Activated CD8-positive, alpha-beta memory T cell treated with anti-CD3 and anti-CD28 coated beads for 4 hours (primary cell): ENCODE results near the gene TTC38.

Source experiments
- DNase-seq, 2 donors: peaks; one replicate each; pipeline ENCODE4 v3.0.0-alpha.2; 2020; ENCODE audit warnings: low read depth in 2 of 2

The TTC38 gene

DNA sequence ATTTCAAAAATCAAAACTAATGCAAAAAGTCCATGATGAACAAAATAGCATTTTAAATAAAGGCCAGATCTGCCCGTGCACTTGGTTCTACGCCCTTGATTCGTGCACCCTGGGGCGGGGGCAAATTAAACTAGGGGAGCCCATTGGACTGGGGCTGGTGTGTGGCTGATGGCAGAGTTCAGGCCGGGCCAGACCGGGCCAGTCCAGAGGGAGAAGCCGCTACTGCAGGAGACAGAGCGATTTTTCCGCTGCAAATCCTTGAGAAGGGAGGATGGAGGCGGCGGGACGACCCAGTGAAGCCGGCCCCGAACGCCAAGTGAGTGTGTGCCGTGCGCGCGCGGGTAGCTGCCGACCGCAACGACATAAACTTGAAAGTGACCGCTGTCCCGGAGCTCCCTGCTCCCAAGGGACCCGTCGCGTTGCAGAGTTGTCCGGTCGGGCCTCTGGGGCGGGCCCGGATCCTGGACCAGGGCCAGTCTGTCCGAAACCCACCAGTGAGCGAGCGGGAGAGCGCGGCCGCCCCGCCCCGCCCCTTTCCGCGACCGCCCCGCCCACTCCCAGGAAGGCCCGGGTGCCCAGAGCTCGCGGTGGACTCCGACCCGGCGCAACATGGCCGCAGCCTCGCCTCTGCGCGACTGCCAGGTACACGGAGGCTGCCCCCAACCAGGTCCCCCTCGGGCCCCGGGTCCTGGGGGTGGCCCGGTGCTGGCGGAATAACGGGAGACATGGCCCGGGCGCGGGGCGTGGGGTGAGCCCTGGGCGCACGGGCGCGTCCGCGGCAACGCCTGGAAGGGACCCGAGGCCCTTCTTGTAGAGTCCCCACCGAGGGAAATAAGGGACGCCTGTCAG is at the start of gene TTC38:
TSS of gene TTC38 (plus strand) at position 578 of the 849 bp plus-strand sequence. CDS start at position 610, 32 bp downstream.
- DNase-seq: peak in 1 of 2 donors; percentile 30

DNA sequence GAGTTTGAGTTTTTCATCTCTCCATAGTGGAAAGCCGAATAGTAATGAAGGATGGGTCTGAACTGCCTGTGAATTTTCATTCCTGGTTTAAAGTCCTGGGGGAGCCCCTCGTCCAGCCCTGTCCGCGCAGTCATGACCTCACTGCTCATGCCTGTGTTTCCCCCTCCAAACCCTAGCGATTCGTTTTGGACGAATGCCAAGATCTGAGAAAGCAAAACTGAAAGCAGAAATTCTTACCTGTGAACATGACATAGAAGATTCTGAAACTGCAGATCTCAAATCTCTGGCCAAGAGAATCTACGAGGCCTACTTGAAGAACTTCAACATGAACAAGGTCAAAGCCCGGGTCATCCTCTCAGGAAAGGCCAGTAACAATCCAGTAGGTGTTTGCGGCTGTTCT is 48.2 kb upstream of the TTC38 start:
- DNase-seq: no peak

DNA sequence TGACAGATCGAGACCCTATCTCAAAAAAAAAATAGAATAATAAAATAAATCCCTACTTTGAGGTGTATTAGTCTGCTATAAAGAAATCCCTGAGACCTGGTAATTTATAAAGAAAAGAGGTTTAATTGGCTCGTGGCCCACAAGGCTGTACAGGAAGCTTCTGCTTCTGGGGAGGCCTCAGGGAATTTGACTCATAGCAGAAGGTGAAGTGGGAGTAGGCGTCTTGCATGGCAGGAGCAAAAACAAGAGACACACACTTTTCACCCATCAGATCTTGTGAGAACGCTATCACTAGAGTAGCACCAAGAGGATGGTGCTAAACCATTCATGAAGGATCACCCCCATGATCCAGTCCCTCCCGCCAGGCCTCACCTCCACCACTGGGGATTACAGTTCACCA is 46.9 kb upstream of the TTC38 start:
- DNase-seq: no peak

DNA sequence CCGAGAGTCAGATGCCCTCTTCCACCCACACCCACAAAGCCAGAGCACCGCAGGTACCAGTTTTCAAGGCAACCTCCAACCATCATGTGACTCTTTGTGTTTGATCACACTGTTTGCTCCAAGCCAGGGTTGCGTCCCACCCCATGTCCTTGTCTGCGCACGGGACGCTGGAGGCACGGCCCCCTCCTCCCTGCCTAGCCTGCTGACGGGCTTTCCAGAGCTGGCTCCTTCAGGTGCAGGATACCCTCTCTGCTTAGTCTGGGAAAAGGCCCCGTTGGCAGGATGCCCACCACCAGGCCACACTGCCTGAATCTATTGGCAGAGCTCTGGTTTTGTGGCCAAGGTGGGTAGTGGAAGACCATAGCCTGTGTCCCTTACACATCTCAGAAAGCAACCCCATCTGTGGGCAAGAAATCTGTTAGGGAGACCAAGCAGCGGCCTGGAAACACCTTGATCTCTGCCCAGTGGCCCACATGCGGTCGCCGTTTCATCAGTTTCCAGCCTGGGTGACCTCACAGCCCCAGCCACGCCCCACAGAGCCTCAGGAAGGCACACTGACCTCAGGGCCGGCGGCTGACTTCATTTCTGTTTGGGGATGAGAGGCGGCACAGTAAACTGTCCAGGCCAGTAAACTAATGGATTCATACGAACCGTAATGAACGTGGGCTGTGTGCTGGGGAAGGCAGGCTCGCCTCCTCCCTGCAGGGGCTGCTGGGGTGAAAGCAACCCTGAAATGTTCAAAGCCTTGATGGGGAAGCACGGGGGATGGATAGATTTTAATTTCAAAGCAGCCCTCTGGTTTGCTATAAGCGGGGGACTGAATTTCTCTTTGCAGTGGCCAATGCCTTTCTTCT is 43.5 kb upstream of the TTC38 start:
- DNase-seq: no peak

DNA sequence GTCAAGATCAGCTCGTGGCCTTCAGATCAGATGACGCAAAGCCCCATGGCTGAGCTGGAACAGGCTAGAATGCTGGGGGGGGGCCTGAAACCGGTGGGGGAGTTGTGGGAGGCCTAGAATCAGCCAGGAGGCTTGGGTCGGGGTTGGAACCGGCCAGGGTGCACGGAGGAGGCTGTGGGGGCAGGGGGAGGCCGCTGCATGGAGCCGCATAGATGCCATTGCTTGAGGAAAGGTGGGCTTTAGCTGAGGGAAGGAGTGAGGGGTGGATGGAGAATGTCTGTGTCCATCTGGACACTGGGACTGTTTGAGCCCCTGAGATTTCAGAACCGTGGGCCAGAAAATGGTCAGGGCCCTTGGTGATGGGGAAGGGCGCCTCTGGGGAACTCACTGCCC is 42.9 kb upstream of the TTC38 start:
- DNase-seq: no peak

DNA sequence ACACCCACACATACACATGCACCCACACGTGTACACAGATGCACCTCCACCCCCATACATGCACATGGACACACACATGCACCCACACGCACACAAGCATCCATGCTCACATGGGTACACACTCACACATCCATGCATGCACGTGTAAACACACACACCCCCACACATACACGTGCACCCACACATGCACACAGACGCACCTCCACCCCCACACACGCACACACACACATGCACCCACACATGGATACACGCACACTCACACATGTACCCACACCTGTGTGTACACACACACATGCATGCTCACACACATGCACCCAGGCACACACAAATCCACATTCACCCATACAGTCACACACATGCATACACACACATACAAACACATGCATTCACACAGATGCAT is 42.2 kb upstream of the TTC38 start:
- no peak for DNase-seq

DNA sequence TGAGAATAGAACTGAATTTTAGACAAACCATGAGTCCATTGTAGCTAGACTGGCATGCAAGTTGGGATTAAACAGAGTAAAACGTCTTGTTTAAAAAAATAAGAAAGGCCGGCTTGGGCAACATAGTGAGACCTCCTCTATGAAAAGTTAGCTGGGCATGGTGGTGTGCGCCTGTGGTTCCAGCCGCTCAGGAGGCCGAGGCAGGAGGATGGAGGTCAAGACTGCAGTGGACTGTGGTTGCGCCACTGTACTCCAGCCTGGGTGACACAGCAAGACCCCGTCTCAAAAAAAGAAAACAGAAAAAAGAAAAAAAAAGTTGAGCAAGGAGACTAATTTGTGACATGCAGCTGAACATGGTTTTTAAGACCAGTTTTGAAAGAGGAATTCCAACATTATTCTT is 41.2 kb upstream of the TTC38 start:
- DNase-seq: no peak

DNA sequence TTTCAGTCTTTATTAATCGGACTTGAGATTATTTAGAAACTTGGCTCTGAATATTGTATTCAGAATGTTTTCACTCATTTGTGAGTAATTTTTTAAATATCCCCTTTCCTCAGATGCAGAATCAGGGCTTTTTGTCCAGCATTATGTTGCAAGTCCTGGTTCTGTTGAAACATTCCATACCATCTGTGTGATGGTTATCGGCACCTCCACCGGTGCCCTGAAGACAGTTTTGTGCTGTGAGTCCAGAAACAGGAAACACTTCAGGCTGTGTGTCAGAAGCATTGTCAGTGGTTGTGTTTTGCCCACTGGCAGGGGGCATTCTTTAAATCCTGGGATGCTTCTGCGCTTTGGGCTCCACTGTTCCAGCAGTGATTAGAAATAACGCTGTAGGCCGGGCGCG is 38.1 kb upstream of the TTC38 start:
- DNase-seq: no peak

DNA sequence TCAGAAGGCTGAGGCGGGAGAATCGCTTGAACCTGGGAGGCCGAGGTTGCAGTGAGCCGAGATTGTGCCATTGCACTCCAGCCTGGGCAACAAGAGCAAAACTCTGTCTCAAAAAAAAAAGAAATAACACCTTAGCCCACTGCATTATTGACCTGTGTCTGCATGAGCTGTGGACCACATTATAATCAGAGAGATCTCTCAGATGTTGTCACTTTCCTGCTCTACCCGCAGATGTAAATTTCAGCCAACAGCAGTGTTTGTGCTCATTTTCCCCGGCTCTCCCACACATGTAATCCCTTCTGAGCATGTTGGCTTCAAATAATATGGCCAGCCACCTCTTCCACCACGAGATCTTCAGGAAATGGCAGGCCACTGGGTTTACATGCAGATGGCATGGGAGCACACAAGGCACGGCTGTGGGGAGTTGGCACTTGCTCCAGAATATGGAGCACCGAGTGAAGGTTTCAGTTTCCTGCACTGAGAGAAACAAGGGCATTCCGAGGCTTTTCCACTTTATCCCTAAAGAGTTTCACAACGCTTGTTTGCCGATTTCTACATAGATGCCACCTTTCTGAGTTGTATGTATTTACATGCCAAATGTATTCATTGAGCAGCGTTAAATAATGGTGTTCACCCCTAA is 37.4 kb upstream of the TTC38 start:
- DNase-seq: no peak

DNA sequence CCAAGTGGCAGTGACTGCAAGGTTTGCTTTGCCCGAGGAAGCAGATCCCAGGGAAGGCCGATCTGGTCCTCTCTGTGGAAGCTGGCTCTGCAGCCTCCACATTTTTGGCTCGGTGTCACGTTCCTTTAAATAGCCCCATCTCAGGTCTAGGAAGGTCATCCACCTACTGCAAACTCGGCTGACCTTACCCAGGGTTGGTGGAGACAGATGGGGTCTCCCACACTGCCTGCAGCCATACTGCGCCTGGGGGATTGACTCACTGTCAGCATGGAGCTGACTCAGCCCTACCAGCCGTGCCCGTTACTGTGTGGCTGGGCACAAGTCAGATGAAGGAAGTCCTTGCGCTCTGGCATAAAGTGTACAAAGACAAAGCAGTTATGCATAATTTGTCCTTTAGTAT is 34.6 kb upstream of the TTC38 start:
- no peak for DNase-seq

DNA sequence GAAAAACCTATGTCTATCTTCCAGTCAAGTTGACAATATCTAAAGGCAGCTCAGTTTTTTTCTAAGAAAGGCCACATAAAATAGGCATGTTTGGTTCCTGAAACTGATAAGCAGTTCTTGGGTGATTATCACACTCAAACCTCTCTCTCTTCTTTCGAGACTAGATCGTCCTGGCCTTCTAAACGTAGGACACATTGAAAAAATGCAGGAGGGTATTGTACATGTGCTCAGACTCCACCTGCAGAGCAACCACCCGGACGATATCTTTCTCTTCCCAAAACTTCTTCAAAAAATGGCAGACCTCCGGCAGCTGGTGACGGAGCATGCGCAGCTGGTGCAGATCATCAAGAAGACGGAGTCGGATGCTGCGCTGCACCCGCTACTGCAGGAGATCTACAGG is 32.8 kb upstream of the TTC38 start:
- DNase-seq: no peak

DNA sequence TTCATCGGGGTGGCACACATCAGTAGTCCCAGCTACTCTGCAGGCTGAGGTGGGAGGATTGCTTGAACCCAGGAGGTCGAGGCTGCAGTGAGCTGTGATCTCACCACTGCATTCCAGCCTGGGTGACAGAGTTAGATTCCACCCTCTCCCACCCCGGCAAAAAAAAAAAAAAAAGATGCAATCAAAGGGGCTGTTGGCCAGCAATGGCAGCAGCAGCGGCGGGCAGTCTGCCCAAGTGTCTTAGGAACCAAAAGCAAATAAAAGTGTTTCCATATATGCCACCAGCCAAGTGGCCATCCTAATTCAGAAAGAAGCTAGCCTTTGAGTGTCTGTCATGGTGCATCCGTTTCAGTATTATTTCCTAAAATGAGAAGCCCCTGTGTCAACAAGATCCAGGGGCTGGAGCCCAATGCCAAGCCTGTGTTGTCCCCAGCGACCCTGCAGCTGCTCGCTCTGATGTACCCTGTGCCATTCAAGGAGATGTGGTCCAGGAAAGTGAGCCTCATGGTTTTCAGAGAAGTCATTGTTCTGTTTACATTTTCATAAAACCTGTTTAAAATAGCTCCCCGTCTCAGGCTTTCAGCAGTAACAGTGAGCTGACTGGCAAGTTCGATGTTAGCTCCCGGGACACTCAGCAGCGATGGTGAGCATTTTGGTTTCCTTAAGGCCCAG is 30.2 kb upstream of the TTC38 start:
- no peak for DNase-seq

DNA sequence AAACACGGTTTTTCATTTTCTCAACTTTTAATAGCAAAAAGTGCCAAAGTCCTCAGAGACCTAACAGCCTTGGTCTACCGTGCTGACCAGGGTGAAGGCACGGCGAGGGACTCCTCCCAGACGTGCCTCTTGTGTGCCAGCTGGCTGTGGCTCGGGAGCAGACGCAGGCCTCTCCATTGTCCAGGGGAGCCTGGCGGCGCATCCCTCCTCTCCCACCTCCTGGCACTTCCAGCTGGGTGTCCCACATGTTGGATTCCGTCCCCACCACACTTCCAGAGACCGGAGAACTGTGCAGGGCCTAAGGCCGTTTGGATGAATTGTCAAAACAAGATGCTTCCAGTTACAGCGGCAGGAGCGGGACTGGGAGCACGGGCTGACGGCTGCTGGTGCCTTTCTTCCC is 29.3 kb upstream of the TTC38 start:
- DNase-seq: no peak

DNA sequence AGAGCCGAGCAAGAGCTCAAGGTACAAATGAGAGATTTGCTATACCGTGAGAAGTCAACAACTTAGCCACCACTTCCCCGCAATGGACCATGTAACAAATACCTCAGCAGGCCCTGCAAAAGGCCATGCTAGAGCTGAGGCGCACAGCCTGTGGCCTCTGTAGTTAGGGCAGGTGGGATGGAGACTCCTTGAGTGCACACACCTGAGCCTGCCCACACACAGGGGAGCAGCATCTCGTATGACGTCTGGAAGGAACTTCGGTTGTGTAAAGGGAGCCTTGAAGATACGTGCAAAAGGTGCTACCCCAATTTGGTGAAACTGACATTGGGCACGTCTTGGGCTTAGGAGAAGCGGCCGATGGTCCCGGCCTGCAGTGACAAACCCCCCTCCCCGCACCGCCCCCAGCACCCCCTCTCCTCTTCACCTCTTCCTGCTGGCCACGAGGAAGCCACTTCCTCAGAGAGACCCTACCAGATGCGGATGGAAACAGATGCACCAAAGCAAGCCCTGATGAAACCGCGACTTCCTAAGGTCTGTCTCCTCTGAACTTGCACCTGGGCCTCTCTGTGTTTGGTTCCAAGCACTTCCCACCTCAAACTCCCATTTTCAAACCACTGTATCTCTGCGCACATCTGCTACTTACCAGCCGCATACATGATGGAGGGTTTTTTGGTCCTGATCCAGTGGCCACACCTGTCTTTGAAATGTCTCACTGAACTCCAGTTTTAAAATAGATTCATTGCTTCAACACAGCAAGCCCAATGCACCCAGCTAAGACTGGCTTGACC is 28.4 kb upstream of the TTC38 start:
- no peak for DNase-seq

DNA sequence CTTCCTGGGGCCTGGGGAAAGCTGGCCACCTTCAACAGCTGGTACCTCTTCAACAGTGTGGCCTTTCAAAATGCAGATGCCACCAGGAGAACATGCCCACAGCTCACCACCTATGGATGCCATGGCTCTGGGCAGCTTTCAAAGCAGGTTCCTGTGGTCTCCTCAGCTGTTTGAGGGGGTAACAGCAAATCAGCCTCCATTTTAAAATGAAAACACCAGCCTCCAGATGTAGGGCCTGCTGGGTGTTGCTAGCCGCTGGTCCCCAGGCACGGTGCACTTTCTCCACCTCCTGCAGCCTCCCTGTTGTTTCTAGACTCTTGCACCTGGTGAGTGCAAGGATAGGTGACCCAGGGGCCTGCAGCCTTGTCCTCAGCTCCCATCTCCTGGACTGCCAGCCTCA is 27.7 kb upstream of the TTC38 start:
- DNase-seq: no peak

DNA sequence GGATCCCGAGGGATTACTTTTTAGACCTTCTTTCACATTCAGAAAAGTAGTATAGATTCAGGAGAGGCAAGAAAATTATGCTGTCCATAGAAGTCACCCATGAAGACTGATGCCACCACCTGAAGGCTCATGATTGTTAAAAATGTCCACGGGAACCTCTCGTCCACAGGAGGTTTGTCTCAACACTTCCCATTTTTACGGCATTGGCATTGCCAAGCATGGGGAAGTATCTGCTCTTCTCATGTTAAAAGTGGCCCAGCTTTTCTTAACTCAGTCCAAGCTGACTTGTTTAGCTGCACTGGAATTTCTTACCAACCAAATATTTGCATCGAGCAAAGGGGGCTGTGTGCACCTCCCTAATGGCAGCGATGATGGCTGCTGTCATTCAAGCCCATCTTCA is 27.3 kb upstream of the TTC38 start:
- no peak for DNase-seq

DNA sequence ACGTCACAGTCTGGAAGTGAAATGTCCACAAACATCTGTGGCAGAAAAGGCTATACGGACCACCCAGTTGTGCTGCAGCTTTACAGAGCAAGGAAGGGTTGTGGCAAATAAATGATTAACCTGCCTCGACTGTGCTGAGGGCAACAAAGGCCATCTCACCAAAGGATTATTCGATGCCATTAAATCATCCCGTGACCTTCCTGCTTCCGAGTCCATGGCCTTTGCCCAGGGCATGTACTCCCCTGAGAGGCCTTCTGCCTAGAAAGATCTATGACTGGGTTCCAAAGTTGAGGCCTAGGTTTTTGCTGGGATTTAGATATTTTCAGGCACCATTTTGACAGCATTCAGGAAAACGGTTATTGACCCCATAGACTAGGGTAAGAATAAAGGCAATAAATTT is 26.9 kb upstream of the TTC38 start:
- DNase-seq: no peak

DNA sequence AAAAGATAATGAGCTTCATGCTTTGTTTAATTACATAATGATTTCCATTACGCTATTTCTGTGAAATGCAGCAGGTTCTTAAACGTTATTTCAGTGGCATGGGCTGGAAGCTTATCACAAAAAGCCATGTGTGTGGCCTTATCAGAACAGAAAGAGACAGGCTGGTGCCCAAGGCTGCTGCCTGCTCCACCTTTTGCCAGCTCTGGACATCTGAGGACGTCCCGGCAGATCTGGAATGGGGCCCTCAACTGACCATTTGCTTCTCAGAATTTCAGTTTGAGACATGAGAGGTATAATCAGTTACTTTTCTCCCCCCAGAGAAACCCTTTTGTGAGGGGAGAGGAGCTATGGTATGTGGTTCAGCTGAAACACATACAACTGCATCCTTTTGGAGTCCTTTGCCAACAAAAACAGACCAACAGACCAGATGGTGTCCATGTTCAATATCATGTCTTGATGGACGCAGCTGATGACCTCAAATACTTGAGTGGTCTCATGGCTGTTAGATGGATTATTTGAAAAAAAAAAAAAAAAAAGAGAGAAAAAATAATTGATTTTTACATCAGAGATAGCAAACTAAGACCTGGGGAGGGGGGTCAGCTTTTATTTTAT is 26.3 kb upstream of the TTC38 start:
- DNase-seq: no peak

DNA sequence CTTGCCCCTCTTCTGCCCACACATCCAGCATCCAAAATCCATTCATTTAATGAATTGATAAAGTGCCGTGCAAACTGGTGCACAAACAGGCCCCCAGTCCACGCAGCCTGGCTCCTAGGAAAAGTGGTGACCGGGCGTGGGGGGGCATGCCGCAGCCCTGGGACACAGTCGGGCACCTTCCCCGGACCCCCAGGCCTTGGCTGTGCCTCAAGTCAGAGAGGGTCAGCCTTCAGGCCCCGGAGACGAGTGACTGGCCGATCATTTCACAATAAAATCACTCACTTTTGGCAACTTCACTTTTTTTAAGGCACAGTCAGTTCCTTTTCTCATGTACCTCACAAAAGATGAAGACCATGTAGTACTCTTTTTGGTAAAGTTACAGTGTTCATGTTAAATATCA is 25.7 kb upstream of the TTC38 start:
- no peak for DNase-seq

DNA sequence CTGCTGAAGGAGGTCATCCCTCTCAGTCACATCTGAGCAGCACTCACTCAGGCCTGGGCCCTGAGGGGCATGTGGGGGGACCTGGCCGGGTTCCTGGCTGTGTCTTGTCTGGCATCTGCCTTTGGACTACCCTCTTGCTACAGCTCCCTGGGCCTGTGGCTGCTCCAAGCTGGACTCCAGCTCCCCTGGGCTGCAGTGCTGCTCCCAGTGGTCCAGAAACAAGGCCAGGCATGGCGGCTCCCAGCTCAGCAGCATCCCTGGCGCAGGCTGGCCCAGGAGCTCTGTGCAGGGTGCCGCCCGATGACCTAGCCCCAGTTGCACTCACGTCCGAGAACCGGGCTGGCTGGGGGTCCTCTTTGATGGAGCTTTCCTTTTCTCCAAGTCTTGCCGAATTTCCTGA is 23.0 kb upstream of the TTC38 start:
- DNase-seq: no peak

DNA sequence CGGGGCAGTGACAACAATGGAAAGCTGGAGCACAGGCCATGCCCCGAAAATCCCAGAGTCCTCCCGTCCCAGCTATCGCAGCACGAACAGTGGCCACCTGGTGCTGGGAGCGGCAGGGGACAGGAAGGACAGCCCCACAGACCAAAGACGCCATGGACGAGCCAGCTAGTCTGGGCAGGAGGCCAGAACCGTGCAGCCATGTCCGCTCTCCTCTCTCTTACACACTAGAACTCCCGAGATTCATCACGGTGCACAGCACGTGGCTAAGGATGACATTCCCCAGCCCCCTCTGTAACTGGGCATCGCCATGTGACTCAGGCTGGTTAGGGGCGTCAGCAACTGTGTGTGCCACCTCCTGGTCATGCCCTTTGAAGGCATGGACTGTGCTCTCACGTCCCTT is 22.3 kb upstream of the TTC38 start:
- DNase-seq: no peak
